Measurements from ENCODE around the gene HNMT.
"Not testable (repeated sequence)": the region's sequence is repeated elsewhere in the genome, so short reads cannot be mapped to it uniquely, and the experiment has no call there.

HNMT gene

DNA sequence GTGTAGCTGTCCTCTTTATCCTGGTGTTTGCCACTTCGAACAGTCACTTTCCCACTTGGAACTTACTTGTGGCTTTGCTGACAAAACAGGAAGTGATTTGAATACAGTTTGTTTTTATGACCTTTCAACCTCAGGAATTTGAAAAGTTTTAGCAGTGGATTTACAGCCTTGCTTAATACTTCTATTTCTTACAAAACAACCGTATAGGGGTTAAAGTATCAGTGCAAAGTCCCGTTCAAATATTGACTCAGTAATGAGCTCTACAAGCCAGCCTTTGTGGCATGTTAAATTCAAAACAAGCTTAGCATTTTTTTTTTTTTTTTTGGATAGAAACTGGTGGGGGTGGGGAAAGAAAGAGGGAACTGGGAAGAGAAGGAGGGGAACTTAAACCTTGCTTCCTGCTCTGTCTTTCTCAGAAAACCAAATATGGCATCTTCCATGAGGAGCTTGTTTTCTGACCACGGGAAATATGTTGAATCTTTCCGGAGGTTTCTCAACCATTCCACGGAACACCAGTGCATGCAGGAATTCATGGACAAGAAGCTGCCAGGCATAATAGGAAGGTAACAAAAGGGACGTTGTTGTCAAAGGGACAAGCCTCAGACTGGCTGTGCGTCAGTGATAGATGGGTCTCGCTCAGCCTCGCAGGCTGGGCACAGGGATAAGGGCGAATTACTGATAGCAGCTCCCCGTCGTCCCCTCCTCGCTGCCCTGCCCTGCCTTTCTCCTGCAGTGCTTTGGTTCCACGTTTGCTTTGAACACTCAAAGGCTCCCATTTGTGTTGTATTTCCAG, at the start of gene HNMT:
Gene HNMT, plus strand, starts transcription at position 408 of the 793 bp plus-strand sequence. Its CDS starts 19 bp downstream, at position 427.
- no peak for DNase-seq (ENCODE audit: low read depth)
- no peak within 1 kb of the TSS for H3K4me3 ChIP-seq (ENCODE audit: low read depth, low read length)
- TF ChIP-seq, protein P1, sequence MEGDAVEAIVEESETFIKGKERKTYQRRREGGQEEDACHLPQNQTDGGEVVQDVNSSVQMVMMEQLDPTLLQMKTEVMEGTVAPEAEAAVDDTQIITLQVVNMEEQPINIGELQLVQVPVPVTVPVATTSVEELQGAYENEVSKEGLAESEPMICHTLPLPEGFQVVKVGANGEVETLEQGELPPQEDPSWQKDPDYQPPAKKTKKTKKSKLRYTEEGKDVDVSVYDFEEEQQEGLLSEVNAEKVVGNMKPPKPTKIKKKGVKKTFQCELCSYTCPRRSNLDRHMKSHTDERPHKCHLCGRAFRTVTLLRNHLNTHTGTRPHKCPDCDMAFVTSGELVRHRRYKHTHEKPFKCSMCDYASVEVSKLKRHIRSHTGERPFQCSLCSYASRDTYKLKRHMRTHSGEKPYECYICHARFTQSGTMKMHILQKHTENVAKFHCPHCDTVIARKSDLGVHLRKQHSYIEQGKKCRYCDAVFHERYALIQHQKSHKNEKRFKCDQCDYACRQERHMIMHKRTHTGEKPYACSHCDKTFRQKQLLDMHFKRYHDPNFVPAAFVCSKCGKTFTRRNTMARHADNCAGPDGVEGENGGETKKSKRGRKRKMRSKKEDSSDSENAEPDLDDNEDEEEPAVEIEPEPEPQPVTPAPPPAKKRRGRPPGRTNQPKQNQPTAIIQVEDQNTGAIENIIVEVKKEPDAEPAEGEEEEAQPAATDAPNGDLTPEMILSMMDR (IDR thresholded peaks at IDR 0.05; ENCODE audit: control insufficient read depth, extremely low read depth, insufficient read depth): no peak

DNA sequence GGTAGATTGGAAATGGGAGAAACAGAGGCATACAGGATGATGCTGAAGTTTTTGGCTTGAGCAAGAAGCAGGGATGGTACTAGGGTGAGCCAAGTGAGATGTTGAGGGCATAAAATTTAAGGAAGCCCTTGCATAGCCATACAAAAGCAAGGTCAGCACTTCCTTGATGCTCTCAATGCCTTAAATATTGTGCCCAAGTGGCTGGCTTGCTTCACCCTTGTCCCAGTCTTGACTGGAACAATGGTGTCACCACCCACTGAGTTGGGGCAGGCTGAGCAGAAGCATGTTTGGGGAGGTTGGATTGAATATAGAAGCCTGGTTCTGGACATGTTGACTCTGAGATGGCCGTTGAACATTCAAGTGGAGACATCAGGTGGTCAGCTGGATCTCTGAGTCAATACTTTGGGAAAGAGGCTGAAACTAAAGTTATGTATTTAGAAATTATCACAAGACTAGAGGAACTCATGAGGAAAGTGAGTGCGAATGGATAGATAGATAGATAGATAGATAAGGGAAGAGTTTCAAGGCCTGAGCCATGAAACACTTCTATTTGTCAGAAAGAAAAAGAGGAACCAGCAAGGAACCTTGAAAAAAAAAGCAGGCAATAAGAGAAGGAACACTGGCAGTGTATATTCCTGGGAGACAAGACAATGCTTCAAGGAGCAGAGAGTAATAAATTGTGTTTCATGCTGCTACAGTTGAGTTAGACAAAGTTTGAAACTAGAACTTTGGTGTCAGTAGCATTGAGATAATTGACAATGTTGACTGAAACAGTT, 43.0 kb upstream of the HNMT start:
- H3K4me3 ChIP-seq (ENCODE audit: low read depth, low read length): no peak overlapping the region
- TF ChIP-seq, protein P1 (IDR thresholded peaks at IDR 0.05; ENCODE audit: control insufficient read depth, extremely low read depth, insufficient read depth): no peak
- no peak for DNase-seq (ENCODE audit: low read depth)

DNA sequence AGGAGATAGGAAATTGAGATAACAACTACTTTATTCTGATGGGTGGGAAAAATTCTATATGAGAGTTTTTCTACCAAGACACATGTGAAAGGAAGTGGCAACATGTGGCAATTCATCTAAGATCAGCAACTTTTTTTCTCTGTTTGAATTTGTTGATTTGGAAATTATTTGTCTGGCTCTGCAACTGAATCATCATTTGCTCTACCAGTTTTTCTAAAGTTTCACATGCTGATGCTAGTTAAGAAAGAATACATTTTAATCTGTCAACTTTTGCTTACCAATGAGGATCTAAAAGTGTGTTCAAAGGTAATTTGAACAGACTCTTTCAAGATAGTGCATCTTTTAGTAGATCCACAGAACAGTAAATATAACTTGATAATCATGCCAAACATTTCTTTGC, 42.1 kb upstream of the HNMT start:
- not testable (repeated sequence) for DNase-seq (ENCODE audit: low read depth); H3K4me3 ChIP-seq (ENCODE audit: low read depth, low read length)

DNA sequence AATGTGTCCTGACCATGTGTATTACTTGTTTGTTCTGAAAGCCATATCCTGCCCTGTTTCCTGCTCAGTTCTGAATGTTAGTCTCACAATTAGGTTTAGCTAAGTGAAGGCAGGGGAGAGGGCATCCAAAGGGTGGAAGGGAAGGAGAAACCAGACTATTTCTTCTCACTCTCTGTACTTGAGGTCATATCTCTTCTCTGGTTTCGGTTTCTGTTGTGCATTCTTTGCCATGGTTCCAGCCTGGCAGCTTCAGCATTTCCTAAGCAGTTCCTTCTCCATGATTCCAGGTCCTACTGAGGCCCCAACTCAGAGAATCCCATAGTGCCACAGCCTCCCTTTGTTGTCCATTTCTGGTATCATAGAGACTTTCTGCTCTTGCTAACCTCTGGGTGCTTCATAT, 40.3 kb upstream of the HNMT start:
- no peak overlapping the region for H3K4me3 ChIP-seq (ENCODE audit: low read depth, low read length)
- no peak for DNase-seq (ENCODE audit: low read depth)
- TF ChIP-seq, protein P1 (IDR thresholded peaks at IDR 0.05; ENCODE audit: control insufficient read depth, extremely low read depth, insufficient read depth): no peak

DNA sequence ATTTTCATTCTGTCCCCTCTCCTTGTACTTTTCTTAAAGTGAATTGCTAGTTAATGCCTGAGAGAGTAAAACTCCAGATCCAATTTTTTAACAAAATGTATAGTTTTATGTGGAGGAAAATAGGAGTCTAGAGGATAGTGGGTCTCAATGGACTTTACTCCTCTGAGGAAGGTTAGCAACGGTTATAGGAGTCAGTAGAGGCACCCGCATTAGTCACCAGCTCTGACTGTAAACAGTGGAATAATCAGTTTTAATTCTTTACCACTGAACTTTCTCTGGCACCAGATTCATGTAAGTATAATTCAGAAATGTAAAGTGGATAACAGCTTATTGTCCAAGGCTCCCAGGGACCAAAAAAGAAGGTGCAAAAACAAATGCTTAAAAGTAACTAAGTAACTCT, 38.7 kb upstream of the HNMT start:
- TF ChIP-seq, protein P1 (IDR thresholded peaks at IDR 0.05; ENCODE audit: control insufficient read depth, extremely low read depth, insufficient read depth): no peak
- H3K4me3 ChIP-seq (ENCODE audit: low read depth, low read length): no peak overlapping the region
- DNase-seq (ENCODE audit: low read depth): no peak

DNA sequence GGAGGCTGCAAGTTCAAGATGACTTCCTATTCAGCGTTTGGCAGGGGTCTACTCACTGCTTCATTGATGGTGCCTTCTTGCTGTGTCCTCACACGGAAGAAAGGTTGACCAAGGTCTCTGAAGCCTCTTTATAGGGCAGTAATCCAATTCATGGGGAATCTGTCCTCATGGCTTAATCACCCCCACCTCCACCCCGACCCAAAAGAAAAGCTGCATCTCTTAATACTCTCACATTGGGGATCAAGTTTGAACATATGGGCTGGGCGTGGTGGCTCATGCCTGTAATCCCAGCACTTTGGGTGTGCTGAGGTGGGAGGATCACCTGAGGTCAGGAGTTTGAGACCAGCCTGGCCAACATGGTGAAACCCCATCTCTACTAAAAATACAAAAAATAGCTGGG, 36.4 kb upstream of the HNMT start:
- no peak for DNase-seq (ENCODE audit: low read depth)
- no peak overlapping the region for H3K4me3 ChIP-seq (ENCODE audit: low read depth, low read length)
- TF ChIP-seq, protein P1 (IDR thresholded peaks at IDR 0.05; ENCODE audit: control insufficient read depth, extremely low read depth, insufficient read depth): no peak

Measured in LNCaP clone FGC (cell line).